Keratinocyte (primary cell): ENCODE results near the gene ASB10. TPM values are rescaled to one million over a fixed set of nuclear protein-coding genes. Genes with fewer than 3 reads are reported as not detected.

ENCODE experiments used
- DNase-seq: peaks from one replicate; pipeline ENCODE4 v3.0.0-alpha.2; 2011; ENCODE audit warnings: low read depth, missing footprints, low spot score
- FAIRE-seq: peaks from 2 replicates; lab custom pipeline; 2011; peaks lifted over from hg19 to GRCh38; lab: Jason Lieb, UNC
- H2AFZ ChIP-seq: 2 replicates; pipeline ENCODE4 v1.6.0; 2012; ENCODE audit warnings: low read length, control low read depth, inconsistent platforms; ENCODE audit not compliant: control insufficient read depth
- H3K27ac ChIP-seq: 2 replicates; pipeline ENCODE4 v1.5.1; 2011; ENCODE audit warnings: low read length; ENCODE audit not compliant: control insufficient read depth, insufficient read depth
- H3K27me3 ChIP-seq: 3 replicates; pipeline ENCODE4 v1.6.0; 2011; ENCODE audit warnings: low read length; ENCODE audit not compliant: control insufficient read depth, insufficient read depth; ENCODE audit errors: extremely low read depth
- H3K36me3 ChIP-seq, 2 experiments: 2 replicates in 1 of 2; 3 replicates in 1 of 2; pipeline ENCODE4 v1.5.1; 2011; ENCODE audit warnings: low read length in 2 of 2, mild to moderate bottlenecking in 1 of 2; ENCODE audit not compliant: control insufficient read depth in 2 of 2, insufficient read depth in 2 of 2; ENCODE audit errors: extremely low read depth in 1 of 2
- H3K4me1 ChIP-seq: 3 replicates; pipeline ENCODE4 v1.5.1; 2011; ENCODE audit warnings: low read length; ENCODE audit not compliant: control insufficient read depth, insufficient read depth; ENCODE audit errors: extremely low read depth
- H3K4me2 ChIP-seq: 3 replicates; pipeline ENCODE4 v1.6.0; 2011; ENCODE audit warnings: low read depth, low read length; ENCODE audit not compliant: control insufficient read depth, insufficient read depth; ENCODE audit errors: extremely low read depth
- H3K4me3 ChIP-seq, 3 experiments: fragments of 200-600 bp in 1 of 3; sonication (generic) in 1 of 3; 2 replicates in 2 of 3; 3 replicates in 1 of 3; pipeline ENCODE4 v1.5.1; 2011 to 2016; ENCODE audit warnings: low read length in 3 of 3, mild to moderate bottlenecking in 3 of 3, control low read depth in 2 of 3, inconsistent platforms in 1 of 3, low read depth in 1 of 3, mixed read lengths in 1 of 3, mixed run types in 1 of 3, moderate library complexity in 1 of 3; ENCODE audit not compliant: control insufficient read depth in 2 of 3, insufficient read depth in 2 of 3; ENCODE audit errors: extremely low read depth in 1 of 3
- H3K79me2 ChIP-seq: 2 replicates; pipeline ENCODE4 v1.6.0; 2012; ENCODE audit warnings: low read length; ENCODE audit not compliant: control insufficient read depth, insufficient read depth
- H3K9ac ChIP-seq: 3 replicates; pipeline ENCODE4 v1.6.0; 2011; ENCODE audit warnings: low read length; ENCODE audit not compliant: control insufficient read depth, insufficient read depth; ENCODE audit errors: extremely low read depth
- H3K9me1 ChIP-seq: 3 replicates; pipeline ENCODE4 v1.6.0; 2011; ENCODE audit warnings: low read length; ENCODE audit not compliant: control insufficient read depth, insufficient read depth; ENCODE audit errors: extremely low read depth
- H3K9me3 ChIP-seq: 2 replicates; pipeline ENCODE4 v1.5.1; 2012; ENCODE audit warnings: low read depth, low read length; ENCODE audit not compliant: control insufficient read depth
- H4K20me1 ChIP-seq: 3 replicates; pipeline ENCODE4 v1.6.0; 2011; ENCODE audit warnings: low read length; ENCODE audit not compliant: control insufficient read depth, insufficient read depth; ENCODE audit errors: extremely low read depth
- CTCF ChIP-seq, 3 experiments: IDR thresholded peaks in 1 of 3; conservative IDR thresholded peaks in 1 of 3; optimal IDR thresholded peaks in 1 of 3; 2 replicates in 2 of 3; 3 replicates in 1 of 3; pipeline versions ENCODE3 to v1.5.1; 2011; ENCODE audit warnings: low read length in 3 of 3, mild to moderate bottlenecking in 3 of 3, moderate library complexity in 2 of 3, control low read depth in 1 of 3, inconsistent platforms in 1 of 3; ENCODE audit not compliant: insufficient read depth in 2 of 3; ENCODE audit errors: extremely low read depth in 1 of 3
- EZH2 ChIP-seq: IDR thresholded peaks from one replicate; pipeline ENCODE4 v1.6.1; 2012; ENCODE audit warnings: inconsistent platforms, mild to moderate bottlenecking, low read length, moderate library complexity
- dilution Hi-C: fragments of 300-500 bp; cut with MboI; formaldehyde crosslinking; loops from one replicate; pipeline ENCODE4 v1.7.0; 2020; ENCODE audit warnings: low sequenced_read_pairs; ENCODE audit not compliant: extremely low pct_ligation_motif_present
- polyA plus RNA-seq, 5 experiments: library from polyadenylated mRNA; depleted of rRNA in 3 of 5; stranded (reverse) in 3 of 5; stranded (forward) in 1 of 5; unstranded in 1 of 5; fragments of >200 nt; gene quantifications; 1 replicate in 1 of 5; 2 replicates in 3 of 5; 3 replicates in 1 of 5; pipeline versions ENCODE4 v1.2.1 to v1.2.3, GENCODE V29; 2011 to 2012; ENCODE audit warnings: missing spikeins in 2 of 5, low read depth in 1 of 5, low replicate concordance in 1 of 5

ASB10 gene
- polyA plus RNA-seq, 1 donor (not counting 4 experiments of a cell fraction or from before 2014, with no cell fraction given): not detected

DNA sequence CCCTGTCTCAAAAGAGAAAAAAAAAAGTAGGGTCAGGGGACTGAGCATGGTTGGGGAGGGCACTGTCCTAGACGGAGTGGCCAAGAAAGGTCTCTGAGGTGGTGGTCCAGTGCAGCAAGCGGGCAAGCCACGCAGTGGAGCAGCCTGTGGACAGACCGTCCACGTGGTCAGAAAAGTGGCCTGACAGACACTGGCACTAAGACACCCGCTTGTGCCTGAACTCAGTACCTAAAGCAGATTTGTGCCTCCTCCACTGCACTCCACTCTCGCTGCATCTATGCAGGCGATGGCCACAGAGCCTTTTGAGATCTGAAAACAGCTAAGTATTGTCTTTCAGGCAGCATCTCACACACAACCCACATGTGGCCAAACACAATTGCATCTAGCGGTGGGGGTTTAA lies 8.8 kb downstream of the ASB10 start:
- Histone ChIP-seq H3K9me1 (no peaks in the 10 kb centered on the region), H2AFZ (no peak overlapping the region), H3K4me2 (no peak overlapping the region), H4K20me1 (no peaks in the 10 kb centered on the region), H3K79me2 (no peaks in the 10 kb centered on the region), H3K9ac (no peak overlapping the region), H3K4me1 (no peaks in the 10 kb centered on the region), H3K36me3 (no peaks in the 10 kb centered on the region), H3K27me3 (peaks cover 26% of the 10 kb centered on the region), H3K4me3 (no peak overlapping the region), H3K9me3 (no peaks in the 10 kb centered on the region), H3K27ac (no peak overlapping the region)
- no peak for DNase-seq
- FAIRE-seq: no peak
- dilution Hi-C loops: no loop called here
- no peak for TF ChIP-seq CTCF (optimal IDR thresholded peaks at IDR 0.05 in 1 of 3, IDR thresholded peaks at IDR 0.05 in 1 of 3, conservative IDR thresholded peaks at IDR 0.05 in 1 of 3; ENCODE audit: extremely low read depth in 1 of 3, insufficient read depth in 2 of 3, low read length in 3 of 3)

GRCh38 chr7:151177310-151177709 lies 9.7 kb downstream of the ASB10 start:
- FAIRE-seq (no peak), DNase-seq (no peak)
- Histone ChIP-seq H3K27ac (no peak overlapping the region), H3K9me1 (no peaks in the 10 kb centered on the region), H3K4me1 (no peaks in the 10 kb centered on the region), H3K9ac (no peak overlapping the region), H3K36me3 (no peaks in the 10 kb centered on the region), H2AFZ (no peak overlapping the region), H3K79me2 (no peaks in the 10 kb centered on the region), H3K9me3 (no peaks in the 10 kb centered on the region), H3K4me3 (no peak overlapping the region), H4K20me1 (no peaks in the 10 kb centered on the region), H3K27me3 (peaks cover 31% of the 10 kb centered on the region), H3K4me2 (no peak overlapping the region)
- TF ChIP-seq CTCF (optimal IDR thresholded peaks at IDR 0.05 in 1 of 3, IDR thresholded peaks at IDR 0.05 in 1 of 3, conservative IDR thresholded peaks at IDR 0.05 in 1 of 3; ENCODE audit: extremely low read depth in 1 of 3, insufficient read depth in 2 of 3, low read length in 3 of 3): no peak
- TF ChIP-seq EZH2: no peak
- dilution Hi-C loops: no loop called here
